Coronary artery (tissue), 2 donors: Measurements from ENCODE around the gene RNF144A.

Experiments
- DNase-seq: peaks from one replicate; pipeline ENCODE4 v3.0.0-alpha.2; 2017; ENCODE audit warnings: low spot score
- H3K27ac ChIP-seq, 2 donors: fragments of 200-600 bp; sonication (generic); one replicate each; pipeline ENCODE4 v1.5.1; 2016 to 2019
- H3K4me3 ChIP-seq: fragments of 200-600 bp; sonication (generic); 2 replicates; pipeline ENCODE4 v1.5.1; 2016; ENCODE audit warnings: mild to moderate bottlenecking, moderate library complexity
- CTCF ChIP-seq: fragments of 200-600 bp; sonication (generic); IDR thresholded peaks from one replicate; pipeline ENCODE4 v1.5.1; 2019; ENCODE audit warnings: antibody characterized with exemption

RNF144A gene

GRCh38 chr2:7027411-7027810 lies 110.2 kb downstream of the RNF144A start:
- no peak overlapping the region for H3K4me3 ChIP-seq
- TF ChIP-seq CTCF, result no peak
- DNase-seq, result no peak
- no peak overlapping the region for H3K27ac ChIP-seq

- no peak overlapping the region for H3K4me3 ChIP-seq
- DNase-seq, result no peak
- H3K27ac ChIP-seq, result no peak overlapping the region
- no peak for TF ChIP-seq CTCF
Measured at GRCh38 chr2:7027956-7028655, 110.9 kb downstream of the RNF144A start.

GRCh38 chr2:7028846-7029245 lies 111.6 kb downstream of the RNF144A start:
- no peak for DNase-seq
- no peak overlapping the region for H3K27ac ChIP-seq
- TF ChIP-seq CTCF, result no peak
- H3K4me3 ChIP-seq, result no peak overlapping the region

- no peak for TF ChIP-seq CTCF
- no peak for DNase-seq
- Histone ChIP-seq H3K27ac (no peak overlapping the region), H3K4me3 (no peak overlapping the region)
Measured at GRCh38 chr2:7029291-7030059, 112.3 kb downstream of the RNF144A start.

- no peak for DNase-seq
- H3K4me3 ChIP-seq, result no peak overlapping the region
- H3K27ac ChIP-seq, result no peak overlapping the region
- TF ChIP-seq CTCF, result no peak
Measured at GRCh38 chr2:7030810-7031209, 113.6 kb downstream of the RNF144A start.

GRCh38 chr2:7031547-7032245 lies 114.5 kb downstream of the RNF144A start:
- no peak overlapping the region for H3K27ac ChIP-seq
- H3K4me3 ChIP-seq, result no peak overlapping the region
- DNase-seq, result no peak
- no peak for TF ChIP-seq CTCF
